GM10266 (cell line): ENCODE measurements around the gene KANK2.

Source experiments
- DNase-seq: peaks from one replicate; pipeline ENCODE4 v3.0.0; 2012; ENCODE audit errors: extremely low spot score
- TF ChIP-seq, protein P1 (sequence below): IDR thresholded peaks from 2 replicates; pipeline ENCODE4 v1.5.1; 2012; ENCODE audit warnings: mild to moderate bottlenecking, low read depth; ENCODE audit not compliant: control insufficient read depth, insufficient read depth; ENCODE audit errors: missing control alignments

KANK2 gene

DNA sequence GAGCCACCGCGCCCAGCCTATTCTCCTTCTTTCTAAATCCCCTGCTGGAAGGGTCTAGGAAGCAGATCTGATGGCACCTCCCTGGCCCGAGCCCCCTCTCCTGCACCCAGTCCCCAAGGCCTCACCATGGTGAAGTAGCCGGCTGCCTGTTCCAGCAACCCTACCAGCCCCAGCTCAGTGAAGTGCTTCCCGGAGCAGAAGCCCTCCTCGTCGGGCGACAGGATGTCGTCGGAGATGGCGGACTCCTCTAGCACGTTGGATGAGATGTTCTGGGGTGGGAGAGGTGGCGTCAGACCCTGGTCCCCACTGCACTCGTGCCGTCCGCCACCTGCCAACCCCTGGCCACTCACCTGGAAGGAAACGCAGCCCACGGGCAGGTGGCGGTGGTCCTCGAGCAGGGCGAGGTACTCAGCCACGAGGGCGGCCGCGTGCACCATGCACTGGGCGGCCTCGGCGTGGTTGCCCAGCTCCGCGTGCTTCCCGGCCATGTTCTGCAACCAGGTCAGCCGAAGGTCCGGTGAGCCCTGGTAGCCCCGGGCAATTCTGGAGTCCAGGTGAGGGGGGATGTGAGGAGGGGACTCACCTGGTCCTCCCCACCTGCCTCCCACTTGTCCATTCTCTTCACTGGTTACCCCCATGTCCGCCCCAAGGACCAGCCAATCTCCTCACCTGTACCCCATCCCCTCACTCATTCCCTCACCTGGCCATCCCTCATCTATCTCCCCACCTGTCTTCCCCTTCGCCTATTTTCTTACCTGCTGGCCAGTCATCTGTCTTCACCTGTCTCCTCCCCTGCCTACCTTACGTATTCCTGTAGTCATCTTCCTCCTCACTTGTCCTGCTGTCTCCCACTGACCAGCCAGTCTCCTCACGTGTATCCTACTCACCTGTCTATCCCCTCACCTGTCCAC is 11.5 kb upstream of the KANK2 start:
- no peak for DNase-seq
- TF ChIP-seq, protein P1, sequence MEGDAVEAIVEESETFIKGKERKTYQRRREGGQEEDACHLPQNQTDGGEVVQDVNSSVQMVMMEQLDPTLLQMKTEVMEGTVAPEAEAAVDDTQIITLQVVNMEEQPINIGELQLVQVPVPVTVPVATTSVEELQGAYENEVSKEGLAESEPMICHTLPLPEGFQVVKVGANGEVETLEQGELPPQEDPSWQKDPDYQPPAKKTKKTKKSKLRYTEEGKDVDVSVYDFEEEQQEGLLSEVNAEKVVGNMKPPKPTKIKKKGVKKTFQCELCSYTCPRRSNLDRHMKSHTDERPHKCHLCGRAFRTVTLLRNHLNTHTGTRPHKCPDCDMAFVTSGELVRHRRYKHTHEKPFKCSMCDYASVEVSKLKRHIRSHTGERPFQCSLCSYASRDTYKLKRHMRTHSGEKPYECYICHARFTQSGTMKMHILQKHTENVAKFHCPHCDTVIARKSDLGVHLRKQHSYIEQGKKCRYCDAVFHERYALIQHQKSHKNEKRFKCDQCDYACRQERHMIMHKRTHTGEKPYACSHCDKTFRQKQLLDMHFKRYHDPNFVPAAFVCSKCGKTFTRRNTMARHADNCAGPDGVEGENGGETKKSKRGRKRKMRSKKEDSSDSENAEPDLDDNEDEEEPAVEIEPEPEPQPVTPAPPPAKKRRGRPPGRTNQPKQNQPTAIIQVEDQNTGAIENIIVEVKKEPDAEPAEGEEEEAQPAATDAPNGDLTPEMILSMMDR, result no peak

DNA sequence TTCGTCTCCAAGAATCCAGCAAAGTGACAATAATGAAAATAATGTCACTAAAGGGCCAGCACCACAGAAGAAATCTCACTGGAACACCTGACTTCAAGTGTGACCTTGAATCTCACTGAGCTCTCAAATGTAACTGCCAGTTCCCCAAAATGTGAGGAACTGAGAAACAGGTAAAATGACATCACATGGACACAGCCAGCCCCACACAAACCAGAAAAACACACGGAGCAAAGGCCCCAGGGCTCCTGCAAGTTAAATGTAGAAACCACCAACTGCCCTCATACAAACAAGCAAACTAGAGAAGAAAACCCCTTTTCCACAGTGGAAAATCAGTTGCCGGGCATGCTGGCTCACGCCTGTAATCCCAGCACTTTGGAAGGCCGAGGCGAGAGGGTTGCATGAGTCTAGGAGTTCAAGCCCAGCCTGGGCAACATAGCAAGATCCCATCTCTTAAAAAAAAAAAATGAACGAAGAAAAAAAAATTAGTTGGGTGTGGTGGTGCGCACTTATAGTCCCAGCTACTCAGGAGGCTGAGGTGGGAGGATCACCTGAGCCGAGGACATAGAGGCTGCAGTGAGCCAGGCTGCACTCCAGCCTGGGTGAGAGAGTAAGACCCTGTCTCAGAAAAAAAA is 8.7 kb upstream of the KANK2 start:
- DNase-seq, result peak; percentile 71

DNA sequence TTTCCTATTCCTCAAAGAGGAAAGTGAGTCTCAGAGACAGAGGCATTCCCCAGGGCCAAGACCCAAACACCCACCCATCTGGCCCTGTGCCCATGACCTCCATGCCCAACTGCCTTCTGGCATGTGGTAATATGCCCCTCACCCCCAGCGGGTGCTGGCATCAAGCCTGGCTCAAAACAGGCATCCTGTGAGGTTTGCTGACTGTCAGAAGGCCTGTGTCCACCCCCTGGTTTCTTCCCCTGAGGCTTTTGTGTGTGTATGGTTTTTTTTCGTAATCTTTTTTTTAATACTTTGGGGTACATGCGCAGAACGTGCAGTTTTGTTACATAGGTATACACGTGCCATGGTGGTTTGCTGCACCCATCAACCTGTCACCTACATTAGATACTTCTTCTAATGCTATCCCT is 7.6 kb upstream of the KANK2 start:
- DNase-seq, result no peak

More for the DNA sequence above, 8.7 kb upstream of the KANK2 start:
- TF ChIP-seq, protein P1, result no peak

DNA sequence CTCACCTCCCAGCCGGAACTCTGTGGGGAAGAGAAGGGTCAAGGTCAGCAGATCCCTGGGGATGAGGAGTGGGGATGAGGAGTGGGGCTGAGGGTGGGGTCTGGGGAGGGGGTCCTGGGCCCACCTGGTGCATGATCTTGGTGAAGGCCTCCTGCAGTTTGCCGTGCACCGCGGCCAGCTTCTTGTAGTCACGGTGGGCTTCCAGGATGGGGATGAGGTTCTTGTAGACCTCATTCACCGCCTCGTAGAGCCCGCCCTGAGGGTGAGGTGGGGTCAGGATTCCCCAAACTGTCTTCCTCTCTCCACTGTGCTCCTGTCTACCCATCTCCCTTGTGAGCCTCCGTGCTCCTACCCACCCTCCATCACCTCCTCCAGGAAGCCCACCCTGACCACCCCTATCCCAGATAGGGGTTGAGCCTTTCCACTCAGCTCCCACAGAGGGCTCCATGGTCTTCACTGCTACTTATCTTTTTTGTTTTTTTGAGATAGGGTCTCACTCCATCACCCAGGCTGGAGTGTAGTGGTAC is 6.8 kb upstream of the KANK2 start:
- TF ChIP-seq, protein P1, result no peak

More for the DNA sequence above, 7.6 kb upstream of the KANK2 start:
- TF ChIP-seq, protein P1, result no peak

DNA sequence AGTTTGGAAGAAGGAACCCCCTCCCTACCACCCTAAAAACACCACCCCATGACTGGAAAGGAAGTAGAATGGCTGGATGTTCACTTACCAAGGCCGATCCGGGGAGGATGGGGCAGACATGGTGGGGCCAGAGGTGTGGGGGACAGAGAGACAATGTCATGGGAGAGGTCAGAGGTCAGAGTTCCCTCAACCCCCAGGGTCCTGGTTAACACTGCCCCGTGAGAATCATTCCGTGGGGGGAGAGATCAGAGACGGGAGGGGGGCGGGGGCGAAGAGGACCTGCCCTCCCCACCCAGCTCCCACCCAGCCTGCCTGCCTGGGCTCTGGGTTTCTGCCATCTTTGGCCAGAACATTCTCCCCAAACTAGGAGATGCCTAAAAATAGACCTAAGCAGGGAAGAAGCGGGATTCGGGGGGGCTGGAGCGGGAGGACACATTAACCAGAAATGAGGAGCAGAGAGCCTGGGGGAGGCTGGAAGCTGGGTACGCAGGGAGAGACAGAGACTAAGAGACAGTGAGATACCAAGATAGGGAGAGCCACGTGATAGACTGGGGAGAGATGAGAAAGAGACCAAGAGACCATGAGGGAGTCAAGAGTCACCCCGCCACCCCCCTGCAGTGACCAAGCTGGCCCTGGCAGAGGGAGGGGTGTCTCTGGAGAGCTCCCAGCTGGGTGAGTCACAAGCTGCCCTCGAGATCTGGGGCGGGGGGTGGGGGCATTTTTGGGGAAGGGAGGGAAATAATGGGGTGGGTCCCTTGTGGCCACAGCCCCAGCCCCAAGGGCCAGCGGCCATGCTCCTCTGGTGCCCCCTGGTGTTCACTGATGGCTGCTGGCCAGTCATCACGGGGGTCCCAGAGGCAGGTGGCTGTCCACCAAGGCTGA is 6.1 kb upstream of the KANK2 start:
- DNase-seq, result peak; percentile 79

More for the DNA sequence above, 6.8 kb upstream of the KANK2 start:
- no peak for DNase-seq

DNA sequence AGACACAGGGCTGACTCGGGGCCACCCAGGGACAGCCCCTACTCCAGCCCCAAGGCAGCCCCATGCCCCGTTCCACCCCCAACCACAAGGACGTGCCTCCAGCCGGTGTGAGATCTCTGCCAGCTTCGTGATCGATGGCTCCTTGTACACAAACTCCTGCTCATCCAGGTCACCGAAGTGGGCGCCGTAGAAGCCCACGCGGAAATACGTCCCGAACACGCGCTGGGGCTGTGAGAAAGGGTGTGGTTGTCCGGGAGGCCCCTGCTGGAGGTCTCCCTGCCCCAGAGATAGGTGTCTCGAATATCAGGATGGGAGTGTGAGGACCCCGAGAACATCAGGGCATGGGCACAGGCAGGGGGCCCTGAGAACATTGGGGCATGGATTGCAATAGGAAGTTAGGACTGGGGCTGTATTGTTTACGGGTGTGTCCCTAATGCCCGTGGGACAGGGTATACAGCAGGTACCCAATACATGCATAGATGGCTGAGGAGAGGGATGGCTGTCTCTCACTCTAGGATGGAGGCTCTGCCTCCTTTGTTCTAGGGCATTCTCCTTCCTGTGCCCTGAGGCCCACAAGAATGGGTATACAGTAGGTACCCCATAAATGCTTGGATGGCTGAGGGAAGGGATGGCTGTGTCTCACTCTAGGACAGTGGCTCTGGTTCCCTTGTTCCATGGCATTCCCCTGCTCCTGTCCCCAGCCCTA is 5.3 kb upstream of the KANK2 start:
- TF ChIP-seq, protein P1, result no peak
- DNase-seq, result no peak

More for the DNA sequence above, 6.1 kb upstream of the KANK2 start:
- TF ChIP-seq, protein P1, result peak; percentile 87
